ENCODE measurements around the gene CERS1. TPM values are rescaled to one million over a fixed set of nuclear protein-coding genes. Genes with fewer than 3 reads are reported as not detected.

Gene CERS1
- total and polyA plus RNA-seq, 2 donors (not counting 3 experiments of a cell fraction or from before 2014, with no cell fraction given), result 4.0 to 8.5 TPM

DNA sequence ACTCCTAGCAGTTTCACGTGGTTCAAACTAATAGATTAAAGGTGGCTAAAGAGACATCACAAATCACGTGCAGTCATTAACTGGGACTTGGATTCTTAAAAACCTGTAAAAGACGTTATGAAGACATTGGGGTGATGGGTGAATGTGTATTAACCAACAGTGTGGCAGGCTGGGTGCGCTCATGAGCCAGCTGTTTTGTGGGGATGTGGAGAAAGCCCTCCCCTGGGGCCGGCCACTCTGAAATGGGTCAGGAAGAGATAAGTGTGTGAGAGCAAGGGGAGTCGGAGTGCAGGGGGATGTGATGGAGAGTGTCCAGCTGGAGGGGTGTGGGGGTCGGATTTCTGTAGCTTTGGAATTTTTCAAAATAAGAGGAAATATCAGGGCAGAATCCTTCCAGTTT, 53.8 kb downstream of the CERS1 start:
- Histone ChIP-seq H3K27ac (ENCODE audit: insufficient read depth, low read depth, low read length) (no peak overlapping the region), H3K36me3 (ENCODE audit: control insufficient read depth in 2 of 2, extremely low read depth in 1 of 2, insufficient read depth in 2 of 2, low read length in 2 of 2) (peaks cover 0 to 5% of the 10 kb centered on the region in 2 experiments), H3K4me3 (replicated peaks in 1 of 3; ENCODE audit: insufficient read depth in 1 of 3, low read depth in 1 of 3, low read length in 3 of 3) (no peak overlapping the region), H2AFZ (ENCODE audit: low read depth, low read length) (no peak overlapping the region), H3K9me1 (replicated peaks; ENCODE audit: control insufficient read depth, extremely low read depth, insufficient read depth, low read length) (no peaks in the 10 kb centered on the region), H3K9ac (replicated peaks; ENCODE audit: extremely low read depth, insufficient read depth, low read length) (no peak overlapping the region), H3K4me2 (ENCODE audit: insufficient read depth, low read length) (no peak overlapping the region), H3K4me1 (ENCODE audit: control insufficient read depth, extremely low read depth, insufficient read depth, low read length) (peaks cover 15% of the 10 kb centered on the region), H3K79me2 (ENCODE audit: control insufficient read depth, insufficient read depth, low read length) (peaks cover 95% of the 10 kb centered on the region), H3K9me3 (replicated peaks; ENCODE audit: control insufficient read depth, insufficient read depth, low read length) (no peaks in the 10 kb centered on the region), H3K27me3 (ENCODE audit: control insufficient read depth in 2 of 2, insufficient read depth in 2 of 2, low read length in 2 of 2) (no peaks in the 10 kb centered on the region), H4K20me1 (replicated peaks; ENCODE audit: control insufficient read depth, extremely low read depth, insufficient read depth, low read length) (peaks cover 7% of the 10 kb centered on the region)
- BruUV-seq (replicated peaks), result no TSS peak
- intact Hi-C loops (cut with micrococcal nuclease) (no loop called here), dilution Hi-C loops (cut with MboI; ENCODE audit: extremely low pct_ligation_motif_present, low sequenced_read_pairs) (no loop called here)
- DNase-seq (ENCODE audit: low read depth, low spot score), result no peak
- TF ChIP-seq POLR2AphosphoS5 (IDR thresholded peaks at IDR 0.05; ENCODE audit: insufficient read depth, low read depth, low read length) (no peak), EZH2 (IDR thresholded peaks at IDR 0.05; ENCODE audit: borderline replicate concordance, low read depth, low read length, severe bottlenecking) (no peak), JUN (IDR thresholded peaks at IDR 0.05; ENCODE audit: borderline replicate concordance, insufficient read depth, insufficient read length, low read depth) (no peak), MYC (IDR thresholded peaks at IDR 0.05; ENCODE audit: low read depth, low read length) (no peak), GATA2 (IDR thresholded peaks at IDR 0.05; ENCODE audit: insufficient read depth, insufficient read length, low read depth, low read length) (no peak), POLR2A (IDR thresholded peaks at IDR 0.05; ENCODE audit: low read depth, low read length) (no peak), FOS (IDR thresholded peaks at IDR 0.05; ENCODE audit: borderline replicate concordance, insufficient read depth, low read length) (no peak)
- TF ChIP-seq, protein P1, sequence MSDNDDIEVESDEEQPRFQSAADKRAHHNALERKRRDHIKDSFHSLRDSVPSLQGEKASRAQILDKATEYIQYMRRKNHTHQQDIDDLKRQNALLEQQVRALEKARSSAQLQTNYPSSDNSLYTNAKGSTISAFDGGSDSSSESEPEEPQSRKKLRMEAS (IDR thresholded peaks at IDR 0.05; ENCODE audit: insufficient read depth, insufficient read length), result no peak
- TF ChIP-seq, protein P2, sequence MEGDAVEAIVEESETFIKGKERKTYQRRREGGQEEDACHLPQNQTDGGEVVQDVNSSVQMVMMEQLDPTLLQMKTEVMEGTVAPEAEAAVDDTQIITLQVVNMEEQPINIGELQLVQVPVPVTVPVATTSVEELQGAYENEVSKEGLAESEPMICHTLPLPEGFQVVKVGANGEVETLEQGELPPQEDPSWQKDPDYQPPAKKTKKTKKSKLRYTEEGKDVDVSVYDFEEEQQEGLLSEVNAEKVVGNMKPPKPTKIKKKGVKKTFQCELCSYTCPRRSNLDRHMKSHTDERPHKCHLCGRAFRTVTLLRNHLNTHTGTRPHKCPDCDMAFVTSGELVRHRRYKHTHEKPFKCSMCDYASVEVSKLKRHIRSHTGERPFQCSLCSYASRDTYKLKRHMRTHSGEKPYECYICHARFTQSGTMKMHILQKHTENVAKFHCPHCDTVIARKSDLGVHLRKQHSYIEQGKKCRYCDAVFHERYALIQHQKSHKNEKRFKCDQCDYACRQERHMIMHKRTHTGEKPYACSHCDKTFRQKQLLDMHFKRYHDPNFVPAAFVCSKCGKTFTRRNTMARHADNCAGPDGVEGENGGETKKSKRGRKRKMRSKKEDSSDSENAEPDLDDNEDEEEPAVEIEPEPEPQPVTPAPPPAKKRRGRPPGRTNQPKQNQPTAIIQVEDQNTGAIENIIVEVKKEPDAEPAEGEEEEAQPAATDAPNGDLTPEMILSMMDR (IDR thresholded peaks at IDR 0.05; ENCODE audit: extremely low read depth in 1 of 2, insufficient read depth in 1 of 2, low read depth in 1 of 2, low read length in 2 of 2), result no peak
- ChIA-PET CTCF (interaction anchor here (1.0 kb wide), 1 partner anchor 248 kb away, joined by 3 read pairs; no protein-coding TSS in a partner anchor), POLR2A (no interaction called here)
- no peak for FAIRE-seq

Data from endothelial cell of umbilical vein (primary cell).